HG03575 (cell line): ENCODE measurements around the gene LRRK2.
"Not testable (repeated sequence)": the region's sequence is repeated elsewhere in the genome, so short reads cannot be mapped to it uniquely, and the experiment has no call there.

Experiments used
- ATAC-seq: cut with Tn5 transposase; IDR thresholded peaks from one replicate; pipeline ENCODE4 v1.9.1; 2021; ENCODE audit not compliant: unreplicated experiment, insufficient number of reproducible peaks, low FRiP score; ENCODE audit errors: extremely low read depth

LRRK2 gene

DNA sequence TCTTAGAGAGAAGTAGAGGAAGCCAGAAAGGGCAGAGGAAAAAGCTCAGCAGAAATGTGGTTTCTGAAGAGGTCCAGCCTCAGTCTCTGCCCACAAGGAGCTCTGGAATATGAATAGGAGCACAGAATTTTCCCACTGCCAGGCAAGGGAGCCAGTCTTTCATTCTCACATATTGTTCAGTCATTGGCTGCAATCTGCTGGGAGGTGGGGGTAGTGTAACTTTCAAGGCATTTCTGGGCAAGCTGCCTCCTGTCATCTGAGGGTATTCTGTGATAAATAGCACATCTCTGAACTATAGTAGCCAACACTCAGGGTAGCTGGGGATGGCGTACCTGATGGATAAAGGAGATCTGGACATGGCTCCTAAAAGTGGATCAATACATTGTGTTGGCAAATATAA, 127.2 kb downstream of the LRRK2 start:
- ATAC-seq = no peak

DNA sequence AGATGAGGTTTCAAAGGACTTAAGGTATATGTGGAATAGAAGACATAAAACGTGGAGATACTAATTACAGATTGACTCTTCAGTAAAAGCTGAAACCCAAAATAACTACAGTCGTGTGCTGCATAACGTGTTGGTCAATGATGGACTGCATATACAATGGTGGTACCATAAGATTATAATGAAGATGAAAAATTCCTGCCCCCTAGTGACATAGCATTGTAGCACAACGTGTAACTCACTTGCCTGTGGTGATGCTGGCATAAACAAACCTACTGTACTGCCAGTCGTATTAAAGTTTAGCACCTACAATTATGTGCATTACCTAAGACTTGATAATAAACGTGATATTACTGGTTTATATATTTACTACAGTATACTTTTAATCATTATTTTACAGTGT, 150.3 kb downstream of the LRRK2 start:
- ATAC-seq = no peak

DNA sequence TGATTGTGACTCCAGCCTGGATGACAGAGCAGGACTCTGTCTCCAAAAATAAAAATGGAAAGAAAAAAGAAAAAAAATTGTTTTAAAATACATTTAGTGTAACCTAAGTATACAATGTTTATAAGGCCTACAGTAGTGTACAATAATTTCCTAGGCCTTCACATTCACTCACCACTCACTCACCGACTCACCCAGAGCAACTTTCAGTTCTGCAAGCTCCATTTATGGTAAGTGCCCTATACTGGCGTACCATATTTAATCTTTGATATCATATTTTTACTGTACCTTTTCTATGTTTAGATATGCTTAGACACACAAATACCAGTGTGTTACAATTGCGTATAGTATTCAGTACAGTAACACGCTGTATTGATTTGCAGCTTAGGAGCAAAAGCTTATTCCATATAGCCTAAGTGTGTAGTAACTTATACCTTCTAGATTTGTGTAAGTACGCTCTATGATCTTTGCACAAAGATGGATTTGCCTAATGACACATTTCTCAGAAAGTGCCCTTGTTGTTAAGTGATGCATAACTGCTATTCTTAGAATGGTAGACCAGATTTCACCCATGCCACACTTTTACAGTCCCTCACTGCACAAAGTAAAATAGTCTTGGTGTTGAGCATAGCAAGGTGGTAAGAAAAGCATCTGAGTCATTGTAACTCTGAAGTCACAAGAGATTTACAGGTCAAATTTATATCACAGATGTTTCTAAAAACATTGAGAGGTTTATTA, 151.9 kb downstream of the LRRK2 start:
- ATAC-seq = no peak

DNA sequence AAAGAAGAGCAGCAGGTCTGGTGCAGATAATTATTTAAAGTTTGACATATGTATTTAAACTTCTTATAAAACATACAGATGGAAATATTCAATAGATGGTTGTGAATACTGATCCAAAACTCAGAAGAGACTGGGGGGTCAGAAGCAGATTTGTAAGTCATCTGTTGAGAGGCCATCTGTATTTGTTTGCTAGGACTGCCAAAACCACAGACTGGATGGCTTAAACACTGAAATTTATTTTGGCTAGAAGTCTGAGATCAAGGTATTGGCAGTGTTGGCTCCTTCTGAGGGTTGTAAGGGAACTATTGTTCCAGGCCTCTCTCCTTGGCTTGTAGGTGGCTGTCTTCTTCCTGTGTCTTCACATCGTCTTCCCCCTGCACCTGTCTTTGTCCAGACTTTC, 153.9 kb downstream of the LRRK2 start:
- ATAC-seq = no peak

DNA sequence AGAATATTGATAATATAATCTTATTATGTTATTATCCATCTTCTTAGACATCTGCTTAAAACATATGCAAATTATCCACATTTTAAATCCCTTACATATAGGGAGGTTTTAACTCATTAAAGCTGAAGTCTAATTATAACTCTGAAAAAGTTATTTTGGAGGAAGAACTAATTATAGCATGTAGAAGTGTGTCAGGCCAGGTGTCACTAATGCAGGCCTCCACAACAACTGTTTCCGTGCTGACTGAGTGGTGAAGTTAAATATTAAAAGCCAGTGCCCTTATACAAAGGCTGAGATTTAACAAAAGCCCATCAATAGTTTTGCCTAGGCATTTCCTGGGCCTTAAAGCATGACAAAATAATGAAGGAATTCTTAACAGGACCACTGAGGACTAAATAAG, 157.4 kb downstream of the LRRK2 start:
- no peak for ATAC-seq

DNA sequence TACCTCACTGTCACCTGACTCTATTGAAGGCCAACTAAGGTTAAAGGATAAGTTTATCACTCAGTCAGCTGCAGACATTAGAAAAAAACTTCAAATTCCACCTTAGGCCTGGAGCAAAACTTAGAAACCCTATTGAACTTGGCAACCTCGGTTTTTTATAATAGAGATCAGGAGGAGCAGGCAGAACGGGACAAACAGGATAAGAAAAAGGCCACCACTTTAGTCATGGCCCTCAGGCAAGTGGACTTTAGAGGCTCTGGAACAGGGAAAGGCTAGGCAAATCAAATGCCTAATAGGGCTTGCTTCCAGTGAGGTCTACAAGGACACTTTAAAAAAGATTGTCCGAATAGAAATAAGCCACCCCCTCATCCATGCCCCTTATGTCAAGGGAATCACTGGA, 162.5 kb downstream of the LRRK2 start:
- not testable (repeated sequence) for ATAC-seq

DNA sequence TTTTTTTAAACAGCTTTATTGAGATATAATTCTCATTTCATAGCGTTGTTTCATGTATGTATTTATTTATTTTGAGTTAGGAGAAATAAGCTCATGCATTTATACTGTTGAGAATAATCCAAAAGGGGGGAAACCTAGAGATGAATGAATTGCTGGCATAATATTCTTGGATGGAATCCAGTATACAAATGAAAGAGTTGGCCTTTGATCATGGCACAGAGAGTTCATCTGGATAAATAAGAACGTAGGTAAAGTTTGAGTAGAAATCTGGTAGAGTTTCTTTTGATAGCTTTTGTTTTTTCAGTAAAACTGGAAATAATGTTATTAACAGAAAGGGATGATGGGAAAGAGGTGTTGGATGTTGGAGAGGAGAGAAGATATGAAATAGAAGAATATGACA, 166.2 kb downstream of the LRRK2 start:
- no peak for ATAC-seq

DNA sequence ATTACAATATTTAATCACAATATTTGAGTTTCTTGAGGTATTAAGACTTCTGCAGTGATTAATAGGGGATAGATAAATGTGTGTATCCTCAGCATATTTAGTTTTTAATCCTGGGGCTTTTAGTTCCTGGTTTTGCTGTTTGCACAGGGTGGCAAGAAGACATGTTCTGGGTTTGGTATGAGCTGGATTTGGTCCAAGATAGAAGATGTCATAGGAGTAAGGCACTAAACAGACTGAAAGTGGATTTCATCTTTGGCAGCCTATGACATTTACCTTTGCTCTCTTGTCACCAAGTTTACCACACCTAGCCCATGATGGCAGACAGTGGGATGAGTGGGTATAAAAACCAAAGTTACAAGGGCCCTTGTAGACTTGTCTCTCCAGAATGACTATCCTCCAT, 168.2 kb downstream of the LRRK2 start:
- ATAC-seq = no peak

DNA sequence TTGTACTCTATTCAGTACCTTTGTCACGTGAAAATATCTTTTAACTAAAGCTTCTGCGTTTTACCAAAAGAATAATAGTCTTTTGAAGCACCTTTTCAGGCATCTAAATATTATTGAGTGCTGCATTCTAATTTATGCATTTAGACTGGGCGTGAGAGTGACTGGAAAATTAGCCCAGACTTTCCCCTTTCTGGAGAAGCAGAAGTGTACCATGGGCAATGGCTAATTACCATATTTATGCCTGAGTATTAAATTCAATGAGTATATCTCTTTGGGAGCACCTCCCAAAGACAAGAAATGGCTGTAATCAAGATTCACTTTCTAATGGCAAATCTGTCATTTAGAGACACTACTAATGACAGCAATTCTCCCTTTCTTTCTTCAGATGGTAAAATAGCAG, 174.9 kb downstream of the LRRK2 start:
- no peak for ATAC-seq

DNA sequence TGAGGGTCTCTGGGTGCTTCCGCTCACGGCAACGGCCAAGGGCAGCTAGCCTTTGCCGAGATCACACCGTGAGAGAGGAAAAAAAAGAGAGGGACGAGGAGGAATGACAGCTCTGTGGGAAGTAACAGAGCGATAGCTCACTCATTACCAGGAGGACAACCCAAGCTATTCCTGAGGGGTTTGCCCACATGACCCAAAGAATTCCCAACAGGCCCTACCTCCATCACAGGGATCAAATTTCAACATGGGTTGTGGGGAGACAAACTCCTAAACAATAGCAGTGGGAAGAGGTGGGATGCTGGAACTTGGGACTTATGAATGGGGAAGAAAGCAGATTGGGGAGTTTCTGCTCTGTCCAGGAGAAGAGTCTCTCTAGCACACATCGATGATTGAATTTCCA, 180.6 kb downstream of the LRRK2 start:
- no peak for ATAC-seq
